GM12874 (cell line): ENCODE results near the gene RXRB.

Experiments
- CTCF ChIP-seq: IDR thresholded peaks from 2 replicates; pipeline ENCODE4 v1.5.1; 2011; ENCODE audit warnings: low read depth, mild to moderate bottlenecking, control low read depth, low read length, moderate library complexity; ENCODE audit not compliant: insufficient read depth

Gene RXRB

GRCh38 chr6:33204415-33205190, 4.1 kb upstream of the RXRB start, which contains the start of gene HSD17B8:
Gene HSD17B8, plus strand, starts transcription at chr6:33204655. Its CDS starts 14 bp downstream, at chr6:33204669.
- TF ChIP-seq CTCF: no peak

GRCh38 chr6:33204165-33204414, 3.6 kb upstream of the RXRB start:
- no peak for TF ChIP-seq CTCF

- TF ChIP-seq CTCF: no peak
These were observed 3.1 kb upstream of the RXRB start for GRCh38 chr6:33203443-33204164.

- no peak for TF ChIP-seq CTCF
These were observed 2.3 kb upstream of the RXRB start for GRCh38 chr6:33202799-33203198.

GRCh38 chr6:33201935-33202334, 1.5 kb upstream of the RXRB start:
- no peak for TF ChIP-seq CTCF

DNA sequence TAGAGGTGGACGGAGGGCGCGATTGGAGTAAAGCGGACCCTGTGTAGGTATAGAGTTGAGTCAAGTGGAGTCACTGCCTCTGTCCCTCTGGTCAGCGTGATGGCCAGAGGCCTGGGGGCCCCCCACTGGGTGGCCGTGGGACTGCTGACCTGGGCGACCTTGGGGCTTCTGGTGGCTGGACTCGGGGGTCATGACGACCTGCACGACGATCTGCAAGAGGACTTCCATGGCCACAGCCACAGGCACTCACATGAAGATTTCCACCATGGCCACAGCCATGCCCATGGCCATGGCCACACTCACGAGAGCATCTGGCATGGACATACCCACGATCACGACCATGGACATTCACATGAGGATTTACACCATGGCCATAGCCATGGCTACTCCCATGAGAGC, 681 bp upstream of the RXRB start:
- TF ChIP-seq CTCF: peak; percentile 16

DNA sequence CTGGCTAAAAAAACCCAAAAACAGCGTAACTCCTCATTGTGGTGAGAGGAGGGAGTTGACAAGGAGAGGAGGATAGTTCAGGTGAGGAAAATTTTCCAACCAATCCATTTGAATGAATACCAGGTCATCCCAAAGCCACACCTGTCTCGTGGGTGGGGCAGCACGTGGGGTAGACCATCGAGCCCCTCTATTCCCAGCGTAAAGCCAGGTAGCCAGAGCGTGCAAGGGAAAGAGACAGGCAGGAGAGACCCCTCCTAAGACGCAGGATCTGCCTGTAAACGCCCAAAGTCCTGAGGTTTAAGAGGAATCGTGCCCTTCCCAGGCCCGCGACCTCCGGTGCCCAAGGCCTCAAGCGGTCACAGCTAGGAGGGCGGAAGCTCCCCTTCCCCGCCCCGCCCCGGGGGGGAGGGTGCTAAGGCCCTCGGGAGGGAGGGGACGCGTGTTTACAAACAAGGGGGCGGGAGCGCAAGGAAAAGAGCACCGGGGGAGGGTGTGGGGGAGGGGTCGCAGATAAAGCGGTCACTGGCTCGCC, 712 bp downstream of the RXRB start:
- no peak for TF ChIP-seq CTCF
